ENCODE data around the gene ELAPOR1. TPM values are rescaled to one million over a fixed set of nuclear protein-coding genes. Genes with fewer than 3 reads are reported as not detected.

Gene ELAPOR1
- polyA plus RNA-seq, 1 donor from 2014 or later: 16.8 TPM

DNA sequence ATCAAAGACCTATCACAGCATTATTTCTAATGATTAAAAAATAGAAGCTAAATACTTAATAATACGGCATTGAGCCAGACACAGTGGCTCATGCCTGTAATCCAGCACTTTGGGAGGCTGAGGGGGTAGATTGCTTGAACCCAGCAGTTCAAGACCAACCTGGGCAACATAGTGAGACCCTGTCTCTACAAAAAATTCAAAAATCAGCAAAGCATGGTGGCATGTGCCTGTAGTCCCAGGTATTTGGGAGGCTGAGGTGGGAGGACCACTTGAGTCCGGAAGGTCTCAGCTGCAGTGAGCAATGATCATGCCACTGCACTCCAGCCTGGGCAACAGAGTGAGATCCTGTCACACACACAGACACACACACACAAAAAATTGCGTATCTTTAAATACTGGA is 48.8 kb upstream of the ELAPOR1 start:
- TF ChIP-seq TAF1 (IDR thresholded peaks at IDR 0.05; ENCODE audit: low read depth) (no peak), MXI1 (conservative IDR thresholded peaks at IDR 0.05; ENCODE audit: poor library complexity, severe bottlenecking) (no peak), POLR2AphosphoS5 (IDR thresholded peaks at IDR 0.05) (no peak), SMC3 (conservative IDR thresholded peaks at IDR 0.05; ENCODE audit: poor library complexity) (no peak), EP300 (conservative IDR thresholded peaks at IDR 0.05; ENCODE audit: poor library complexity, severe bottlenecking) (no peak), EZH2 (IDR thresholded peaks at IDR 0.05; ENCODE audit: borderline replicate concordance, insufficient read depth, low read length, poor library complexity, severe bottlenecking) (no peak), RAD21 (conservative IDR thresholded peaks at IDR 0.05) (no peak)
- TF ChIP-seq, protein P1, sequence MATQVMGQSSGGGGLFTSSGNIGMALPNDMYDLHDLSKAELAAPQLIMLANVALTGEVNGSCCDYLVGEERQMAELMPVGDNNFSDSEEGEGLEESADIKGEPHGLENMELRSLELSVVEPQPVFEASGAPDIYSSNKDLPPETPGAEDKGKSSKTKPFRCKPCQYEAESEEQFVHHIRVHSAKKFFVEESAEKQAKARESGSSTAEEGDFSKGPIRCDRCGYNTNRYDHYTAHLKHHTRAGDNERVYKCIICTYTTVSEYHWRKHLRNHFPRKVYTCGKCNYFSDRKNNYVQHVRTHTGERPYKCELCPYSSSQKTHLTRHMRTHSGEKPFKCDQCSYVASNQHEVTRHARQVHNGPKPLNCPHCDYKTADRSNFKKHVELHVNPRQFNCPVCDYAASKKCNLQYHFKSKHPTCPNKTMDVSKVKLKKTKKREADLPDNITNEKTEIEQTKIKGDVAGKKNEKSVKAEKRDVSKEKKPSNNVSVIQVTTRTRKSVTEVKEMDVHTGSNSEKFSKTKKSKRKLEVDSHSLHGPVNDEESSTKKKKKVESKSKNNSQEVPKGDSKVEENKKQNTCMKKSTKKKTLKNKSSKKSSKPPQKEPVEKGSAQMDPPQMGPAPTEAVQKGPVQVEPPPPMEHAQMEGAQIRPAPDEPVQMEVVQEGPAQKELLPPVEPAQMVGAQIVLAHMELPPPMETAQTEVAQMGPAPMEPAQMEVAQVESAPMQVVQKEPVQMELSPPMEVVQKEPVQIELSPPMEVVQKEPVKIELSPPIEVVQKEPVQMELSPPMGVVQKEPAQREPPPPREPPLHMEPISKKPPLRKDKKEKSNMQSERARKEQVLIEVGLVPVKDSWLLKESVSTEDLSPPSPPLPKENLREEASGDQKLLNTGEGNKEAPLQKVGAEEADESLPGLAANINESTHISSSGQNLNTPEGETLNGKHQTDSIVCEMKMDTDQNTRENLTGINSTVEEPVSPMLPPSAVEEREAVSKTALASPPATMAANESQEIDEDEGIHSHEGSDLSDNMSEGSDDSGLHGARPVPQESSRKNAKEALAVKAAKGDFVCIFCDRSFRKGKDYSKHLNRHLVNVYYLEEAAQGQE (IDR thresholded peaks at IDR 0.05; ENCODE audit: borderline replicate concordance): no peak
- TF ChIP-seq, protein P2, sequence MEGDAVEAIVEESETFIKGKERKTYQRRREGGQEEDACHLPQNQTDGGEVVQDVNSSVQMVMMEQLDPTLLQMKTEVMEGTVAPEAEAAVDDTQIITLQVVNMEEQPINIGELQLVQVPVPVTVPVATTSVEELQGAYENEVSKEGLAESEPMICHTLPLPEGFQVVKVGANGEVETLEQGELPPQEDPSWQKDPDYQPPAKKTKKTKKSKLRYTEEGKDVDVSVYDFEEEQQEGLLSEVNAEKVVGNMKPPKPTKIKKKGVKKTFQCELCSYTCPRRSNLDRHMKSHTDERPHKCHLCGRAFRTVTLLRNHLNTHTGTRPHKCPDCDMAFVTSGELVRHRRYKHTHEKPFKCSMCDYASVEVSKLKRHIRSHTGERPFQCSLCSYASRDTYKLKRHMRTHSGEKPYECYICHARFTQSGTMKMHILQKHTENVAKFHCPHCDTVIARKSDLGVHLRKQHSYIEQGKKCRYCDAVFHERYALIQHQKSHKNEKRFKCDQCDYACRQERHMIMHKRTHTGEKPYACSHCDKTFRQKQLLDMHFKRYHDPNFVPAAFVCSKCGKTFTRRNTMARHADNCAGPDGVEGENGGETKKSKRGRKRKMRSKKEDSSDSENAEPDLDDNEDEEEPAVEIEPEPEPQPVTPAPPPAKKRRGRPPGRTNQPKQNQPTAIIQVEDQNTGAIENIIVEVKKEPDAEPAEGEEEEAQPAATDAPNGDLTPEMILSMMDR (IDR thresholded peaks at IDR 0.05; ENCODE audit: poor library complexity, severe bottlenecking): no peak
- Histone ChIP-seq H3K79me2 (replicated peaks; ENCODE audit: insufficient read depth, low read length) (no peaks in the 10 kb centered on the region), H3K4me2 (ENCODE audit: low read length) (no peak overlapping the region), H2AFZ (ENCODE audit: low read depth, low read length) (no peak overlapping the region), H3F3A (ENCODE audit: insufficient read depth, low read length, poor library complexity, severe bottlenecking) (no peaks in the 10 kb centered on the region), H3K9me2 (ENCODE audit: insufficient read depth, low read length) (no peaks in the 10 kb centered on the region), H3K27ac (ENCODE audit: low read length) (no peak overlapping the region), H3K27me3 (ENCODE audit: insufficient read depth, low read depth, low read length) (no peaks in the 10 kb centered on the region), H3K9ac (ENCODE audit: low read length) (no peak overlapping the region), H4K20me1 (ENCODE audit: insufficient read depth) (no peaks in the 10 kb centered on the region), H3K9me3 (ENCODE audit: low read length) (no peaks in the 10 kb centered on the region), H3K4me3 (ENCODE audit: low read length) (no peak overlapping the region), H3K36me3 (ENCODE audit: insufficient read depth, low read length) (no peaks in the 10 kb centered on the region)

DNA sequence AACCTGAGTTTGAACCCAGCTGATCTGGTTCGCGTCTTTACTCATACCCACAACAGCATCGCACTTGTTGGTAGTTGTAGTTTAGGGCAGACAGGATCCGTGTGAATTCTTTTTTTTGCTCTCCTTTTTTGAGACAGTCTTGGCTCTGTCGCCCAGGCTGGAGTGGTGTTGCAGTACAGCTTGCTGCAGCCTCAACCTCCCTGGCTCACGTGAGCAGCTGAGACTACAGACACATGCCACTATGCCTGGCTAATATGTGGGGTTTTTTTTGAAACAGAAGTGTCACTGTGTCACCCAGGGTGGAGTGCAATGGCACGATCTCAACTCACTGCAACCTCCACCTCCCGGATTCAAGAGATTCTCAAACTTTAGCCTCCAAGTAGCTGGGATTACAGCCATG is 46.0 kb upstream of the ELAPOR1 start:
- Histone ChIP-seq H3K9ac (ENCODE audit: low read length) (no peak overlapping the region), H3K36me3 (ENCODE audit: insufficient read depth, low read length) (no peaks in the 10 kb centered on the region), H3K4me3 (ENCODE audit: low read length) (no peak overlapping the region), H3K4me2 (ENCODE audit: low read length) (no peak overlapping the region), H3F3A (ENCODE audit: insufficient read depth, low read length, poor library complexity, severe bottlenecking) (no peaks in the 10 kb centered on the region), H3K9me2 (ENCODE audit: insufficient read depth, low read length) (no peaks in the 10 kb centered on the region), H3K27me3 (ENCODE audit: insufficient read depth, low read depth, low read length) (no peaks in the 10 kb centered on the region), H3K79me2 (replicated peaks; ENCODE audit: insufficient read depth, low read length) (peaks cover 3% of the 10 kb centered on the region), H2AFZ (ENCODE audit: low read depth, low read length) (no peak overlapping the region), H3K27ac (ENCODE audit: low read length) (no peak overlapping the region), H3K9me3 (ENCODE audit: low read length) (no peaks in the 10 kb centered on the region), H4K20me1 (ENCODE audit: insufficient read depth) (no peaks in the 10 kb centered on the region)
- TF ChIP-seq EP300 (conservative IDR thresholded peaks at IDR 0.05; ENCODE audit: poor library complexity, severe bottlenecking) (no peak), POLR2AphosphoS5 (IDR thresholded peaks at IDR 0.05) (no peak), EZH2 (IDR thresholded peaks at IDR 0.05; ENCODE audit: borderline replicate concordance, insufficient read depth, low read length, poor library complexity, severe bottlenecking) (no peak), MXI1 (conservative IDR thresholded peaks at IDR 0.05; ENCODE audit: poor library complexity, severe bottlenecking) (no peak), SMC3 (conservative IDR thresholded peaks at IDR 0.05; ENCODE audit: poor library complexity) (no peak), TAF1 (IDR thresholded peaks at IDR 0.05; ENCODE audit: low read depth) (no peak), RAD21 (conservative IDR thresholded peaks at IDR 0.05) (no peak)
- TF ChIP-seq, protein P2 (IDR thresholded peaks at IDR 0.05; ENCODE audit: poor library complexity, severe bottlenecking): no peak
- TF ChIP-seq, protein P1 (IDR thresholded peaks at IDR 0.05; ENCODE audit: borderline replicate concordance): no peak

Data from neural cell (in vitro differentiated cells).